HG02885 (cell line): Measurements from ENCODE around the gene IGLON5.

Experiments
- ATAC-seq: cut with Tn5 transposase; IDR thresholded peaks from one replicate; pipeline ENCODE4 v1.9.1; 2021; ENCODE audit warnings: mild to moderate bottlenecking; ENCODE audit not compliant: unreplicated experiment, poor library complexity

Gene IGLON5

GRCh38 chr19:51359294-51359693, 47.9 kb downstream of the IGLON5 start:
- ATAC-seq: no peak

GRCh38 chr19:51361239-51361638, 49.8 kb downstream of the IGLON5 start:
- ATAC-seq: no peak

GRCh38 chr19:51364200-51365106, 53.0 kb downstream of the IGLON5 start:
- ATAC-seq: no peak

GRCh38 chr19:51365211-51365964, 53.9 kb downstream of the IGLON5 start:
- no peak for ATAC-seq

- no peak for ATAC-seq
These were observed 54.5 kb downstream of the IGLON5 start, which contains the start of gene ETFB for GRCh38 chr19:51365965-51366388. ETFB (minus strand) TSS chr19:51366388; CDS start chr19:51366326, 62 bp downstream.

- ATAC-seq: peak; percentile 62
These were observed 55.2 kb downstream of the IGLON5 start for GRCh38 chr19:51366389-51367254.

- no peak for ATAC-seq
These were observed 55.8 kb downstream of the IGLON5 start for GRCh38 chr19:51367255-51367564.

- peak; percentile 76 for ATAC-seq
These were observed 56.3 kb downstream of the IGLON5 start for GRCh38 chr19:51367565-51368365.

GRCh38 chr19:51368366-51369282, 57.2 kb downstream of the IGLON5 start, which contains the start of gene CLDND2:
CLDND2 (minus strand) TSS chr19:51369003; CDS start chr19:51368577, 426 bp downstream.
- ATAC-seq: no peak

- no peak for ATAC-seq
These were observed 58.8 kb downstream of the IGLON5 start for GRCh38 chr19:51370230-51370629.

- no peak for ATAC-seq
These were observed 59.8 kb downstream of the IGLON5 start for GRCh38 chr19:51371186-51371690.

- ATAC-seq: no peak
These were observed 60.7 kb downstream of the IGLON5 start for GRCh38 chr19:51372021-51372648.

- peak; percentile 36 for ATAC-seq
These were observed 61.4 kb downstream of the IGLON5 start, which contains the start of gene NKG7 for GRCh38 chr19:51372649-51373504. NKG7 (minus strand) TSS chr19:51372654; CDS start chr19:51372535, 119 bp downstream.

GRCh38 chr19:51375504-51376221, 64.2 kb downstream of the IGLON5 start:
- ATAC-seq: no peak

GRCh38 chr19:51377422-51377821, 66.0 kb downstream of the IGLON5 start:
- no peak for ATAC-seq

GRCh38 chr19:51380379-51380778, 68.9 kb downstream of the IGLON5 start:
- ATAC-seq: no peak
